ENCODE measurements around the gene C19orf25. TPM values are rescaled to one million over a fixed set of nuclear protein-coding genes. Genes with fewer than 3 reads are reported as not detected.
A peak's percentile ranks its signal among the peaks of the same experiment; 100 is the strongest.

C19orf25 gene
- total and polyA plus RNA-seq, 2 of the 13 experiments (the other 11 are each of a cell fraction or from before 2014, with no cell fraction given): 14.2 to 32.4 TPM

DNA sequence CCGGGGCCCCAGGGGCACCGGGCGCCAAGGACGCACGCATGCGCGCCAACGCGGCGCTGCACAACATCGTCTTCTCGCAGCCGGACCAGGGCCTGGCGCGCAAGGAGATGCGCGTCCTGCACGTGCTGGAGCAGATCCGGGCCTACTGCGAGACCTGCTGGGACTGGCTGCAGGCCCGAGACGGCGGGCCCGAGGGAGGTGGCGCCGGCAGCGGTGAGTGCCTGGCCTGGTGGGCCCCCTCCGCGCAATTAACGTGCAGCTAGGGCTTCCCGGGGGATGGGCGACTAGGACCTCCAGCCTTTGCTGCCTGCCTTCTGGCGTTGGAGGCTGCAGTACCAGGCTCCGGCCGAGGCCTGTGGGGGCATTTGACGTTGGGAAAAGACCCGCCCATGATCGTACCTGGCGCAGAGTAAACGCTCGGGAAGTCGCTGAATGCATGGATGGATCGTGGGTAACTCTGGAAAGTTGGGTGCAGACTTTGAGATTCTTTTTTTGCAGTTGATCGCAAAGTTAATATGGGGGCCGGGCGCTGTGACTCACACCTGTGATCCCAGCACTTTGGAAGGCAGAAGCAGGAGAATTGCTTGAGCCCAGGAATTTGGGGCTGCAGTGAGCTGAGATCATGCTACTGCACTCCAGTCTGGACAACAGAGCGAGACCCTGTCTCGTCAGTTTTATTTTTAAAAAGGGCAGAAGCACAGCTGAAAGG lies 21.8 kb downstream of the C19orf25 start (continued):
- TF ChIP-seq RFXAP (CRISPR knock-in tag; IDR thresholded peaks at IDR 0.05; ENCODE audit: borderline replicate concordance) (no peak), GLI4 (CRISPR knock-in tag; IDR thresholded peaks at IDR 0.05; ENCODE audit: borderline replicate concordance) (no peak), ATRX (CRISPR knock-in tag; IDR thresholded peaks at IDR 0.05; ENCODE audit: borderline replicate concordance) (no peak), MTA3 (CRISPR knock-in tag; IDR thresholded peaks at IDR 0.05) (no peak), CENPX (CRISPR knock-in tag; IDR thresholded peaks at IDR 0.05) (no peak), ZNF589 (CRISPR knock-in tag; conservative IDR thresholded peaks at IDR 0.05) (no peak), ZNF724P (CRISPR knock-in tag; IDR thresholded peaks at IDR 0.05; ENCODE audit: borderline replicate concordance) (no peak), POLR2AphosphoS2 (IDR thresholded peaks at IDR 0.05; ENCODE audit: low read depth, low read length) (no peak), MTA1 (CRISPR knock-in tag; IDR thresholded peaks at IDR 0.05; ENCODE audit: borderline replicate concordance) (no peak), SOX6 (IDR thresholded peaks at IDR 0.05) (no peak), SOX6 (CRISPR knock-in tag; IDR thresholded peaks at IDR 0.05) (no peak), ARID2 (CRISPR knock-in tag; IDR thresholded peaks at IDR 0.05; ENCODE audit: borderline replicate concordance) (no peak), ONECUT2 (CRISPR knock-in tag; IDR thresholded peaks at IDR 0.05) (no peak), ZNF484 (CRISPR knock-in tag; IDR thresholded peaks at IDR 0.05; ENCODE audit: borderline replicate concordance, low read depth) (no peak), ZKSCAN5 (CRISPR knock-in tag; IDR thresholded peaks at IDR 0.05) (no peak), ZNF331 (CRISPR knock-in tag; IDR thresholded peaks at IDR 0.05) (no peak), ZNF703 (CRISPR knock-in tag; IDR thresholded peaks at IDR 0.05; ENCODE audit: borderline replicate concordance) (no peak), DNMT3B (CRISPR knock-in tag; conservative IDR thresholded peaks at IDR 0.05) (no peak), KLF15 (CRISPR knock-in tag; IDR thresholded peaks at IDR 0.05; ENCODE audit: borderline replicate concordance) (no peak), CBX1 (IDR thresholded peaks at IDR 0.05; ENCODE audit: low read depth) (no peak), ZNF766 (CRISPR knock-in tag; IDR thresholded peaks at IDR 0.05; ENCODE audit: borderline replicate concordance) (no peak), ZFAT (CRISPR knock-in tag; conservative IDR thresholded peaks at IDR 0.05) (no peak), GABPB1 (CRISPR knock-in tag; IDR thresholded peaks at IDR 0.05) (0 out of 2 replicates have a peak, but pooled peaks have one; percentile 39)
- TF ChIP-seq, protein P1, sequence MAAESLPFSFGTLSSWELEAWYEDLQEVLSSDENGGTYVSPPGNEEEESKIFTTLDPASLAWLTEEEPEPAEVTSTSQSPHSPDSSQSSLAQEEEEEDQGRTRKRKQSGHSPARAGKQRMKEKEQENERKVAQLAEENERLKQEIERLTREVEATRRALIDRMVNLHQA (CRISPR knock-in tag; IDR thresholded peaks at IDR 0.05): no peak
- TF ChIP-seq, protein P2, sequence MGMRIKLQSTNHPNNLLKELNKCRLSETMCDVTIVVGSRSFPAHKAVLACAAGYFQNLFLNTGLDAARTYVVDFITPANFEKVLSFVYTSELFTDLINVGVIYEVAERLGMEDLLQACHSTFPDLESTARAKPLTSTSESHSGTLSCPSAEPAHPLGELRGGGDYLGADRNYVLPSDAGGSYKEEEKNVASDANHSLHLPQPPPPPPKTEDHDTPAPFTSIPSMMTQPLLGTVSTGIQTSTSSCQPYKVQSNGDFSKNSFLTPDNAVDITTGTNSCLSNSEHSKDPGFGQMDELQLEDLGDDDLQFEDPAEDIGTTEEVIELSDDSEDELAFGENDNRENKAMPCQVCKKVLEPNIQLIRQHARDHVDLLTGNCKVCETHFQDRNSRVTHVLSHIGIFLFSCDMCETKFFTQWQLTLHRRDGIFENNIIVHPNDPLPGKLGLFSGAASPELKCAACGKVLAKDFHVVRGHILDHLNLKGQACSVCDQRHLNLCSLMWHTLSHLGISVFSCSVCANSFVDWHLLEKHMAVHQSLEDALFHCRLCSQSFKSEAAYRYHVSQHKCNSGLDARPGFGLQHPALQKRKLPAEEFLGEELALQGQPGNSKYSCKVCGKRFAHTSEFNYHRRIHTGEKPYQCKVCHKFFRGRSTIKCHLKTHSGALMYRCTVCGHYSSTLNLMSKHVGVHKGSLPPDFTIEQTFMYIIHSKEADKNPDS (CRISPR knock-in tag; IDR thresholded peaks at IDR 0.05): 0 out of 2 replicates have a peak, but pooled peaks have one; percentile 32
- TF ChIP-seq, protein P3, sequence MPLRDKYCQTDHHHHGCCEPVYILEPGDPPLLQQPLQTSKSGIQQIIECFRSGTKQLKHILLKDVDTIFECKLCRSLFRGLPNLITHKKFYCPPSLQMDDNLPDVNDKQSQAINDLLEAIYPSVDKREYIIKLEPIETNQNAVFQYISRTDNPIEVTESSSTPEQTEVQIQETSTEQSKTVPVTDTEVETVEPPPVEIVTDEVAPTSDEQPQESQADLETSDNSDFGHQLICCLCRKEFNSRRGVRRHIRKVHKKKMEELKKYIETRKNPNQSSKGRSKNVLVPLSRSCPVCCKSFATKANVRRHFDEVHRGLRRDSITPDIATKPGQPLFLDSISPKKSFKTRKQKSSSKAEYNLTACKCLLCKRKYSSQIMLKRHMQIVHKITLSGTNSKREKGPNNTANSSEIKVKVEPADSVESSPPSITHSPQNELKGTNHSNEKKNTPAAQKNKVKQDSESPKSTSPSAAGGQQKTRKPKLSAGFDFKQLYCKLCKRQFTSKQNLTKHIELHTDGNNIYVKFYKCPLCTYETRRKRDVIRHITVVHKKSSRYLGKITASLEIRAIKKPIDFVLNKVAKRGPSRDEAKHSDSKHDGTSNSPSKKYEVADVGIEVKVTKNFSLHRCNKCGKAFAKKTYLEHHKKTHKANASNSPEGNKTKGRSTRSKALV (CRISPR knock-in tag; IDR thresholded peaks at IDR 0.05): 0 out of 2 replicates have a peak, but pooled peaks have one; percentile 35
- TF ChIP-seq, protein P4, sequence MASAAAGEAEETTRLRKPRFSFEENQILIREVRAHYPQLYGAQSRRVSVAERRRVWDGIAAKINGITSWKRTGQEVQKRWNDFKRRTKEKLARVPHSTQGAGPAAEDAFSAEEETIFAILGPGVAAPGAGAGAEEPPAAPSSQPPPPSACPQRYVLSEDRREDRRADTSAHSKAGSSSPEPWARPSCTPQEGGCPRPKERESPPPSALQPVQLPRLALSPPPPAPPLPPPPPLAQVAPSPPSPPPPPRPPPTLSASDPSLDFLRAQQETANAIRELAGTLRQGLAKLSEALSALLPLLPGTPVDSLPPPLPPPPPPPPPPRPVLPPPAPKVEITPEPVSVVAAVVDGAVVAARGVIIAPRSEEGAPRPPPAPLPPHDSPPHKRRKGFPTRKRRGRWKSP (CRISPR knock-in tag; IDR thresholded peaks at IDR 0.05): no peak
